WERI-Rb-1 (cell line): ENCODE results near the gene GON4L.
"Not testable (repeated sequence)": the region's sequence is repeated elsewhere in the genome, so short reads cannot be mapped to it uniquely, and the experiment has no call there.

ENCODE experiments used
- DNase-seq: peaks from one replicate; pipeline ENCODE4 v3.0.0-alpha.2; 2020
- H3K27ac ChIP-seq: fragments of 250-450 bp; sonication (Bioruptor Pico); 2 replicates; pipeline ENCODE4 v1.5.1; 2020; ENCODE audit warnings: mild to moderate bottlenecking, moderate library complexity
- H3K27me3 ChIP-seq: fragments of 250-450 bp; sonication (Bioruptor Pico); 2 replicates; pipeline ENCODE4 v1.5.1; 2021; ENCODE audit warnings: mild to moderate bottlenecking, low read depth, moderate library complexity; ENCODE audit not compliant: insufficient read depth, severe bottlenecking
- H3K36me3 ChIP-seq: fragments of 250-450 bp; sonication (Bioruptor Pico); 2 replicates; pipeline ENCODE4 v1.5.1; 2020; ENCODE audit warnings: mild to moderate bottlenecking, moderate library complexity
- H3K4me3 ChIP-seq: 2 replicates; pipeline ENCODE4 v1.5.1; 2011; ENCODE audit warnings: low read depth, mild to moderate bottlenecking, control low read depth, low read length
- H3K9me3 ChIP-seq: fragments of 250-450 bp; sonication (Bioruptor Pico); 2 replicates; pipeline ENCODE4 v1.5.1; 2021; ENCODE audit warnings: mild to moderate bottlenecking, moderate library complexity; ENCODE audit not compliant: severe bottlenecking
- CTCF ChIP-seq: IDR thresholded peaks from 2 replicates; pipeline ENCODE4 v1.5.1; 2011; ENCODE audit warnings: low read depth, mild to moderate bottlenecking, control low read depth, inconsistent platforms, low read length

The GON4L gene

DNA sequence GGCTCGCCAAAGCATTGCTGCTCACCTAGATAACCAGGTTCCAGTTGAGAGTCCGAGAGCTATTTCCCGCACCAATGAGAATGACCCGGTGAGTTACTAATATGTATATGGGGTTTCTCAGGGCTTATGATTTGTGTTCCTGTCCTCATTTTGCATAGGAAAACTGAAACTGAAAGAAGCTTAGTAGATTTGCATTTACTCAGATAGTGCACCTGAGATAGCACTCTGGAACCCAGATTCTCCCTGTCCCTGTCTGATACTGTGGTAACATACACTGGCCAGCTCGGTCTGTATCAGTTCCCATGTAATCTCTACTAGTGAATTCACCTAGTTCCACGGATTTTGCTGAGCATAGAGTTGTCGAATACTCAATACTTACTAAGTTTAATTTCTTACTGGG lies 140.0 kb downstream of the GON4L start:
- H3K9me3 ChIP-seq = no peaks in the 10 kb centered on the region
- no peak for TF ChIP-seq CTCF
- no peak overlapping the region for H3K4me3 ChIP-seq
- H3K27me3 ChIP-seq = no peaks in the 10 kb centered on the region
- no peak overlapping the region for H3K27ac ChIP-seq
- peaks cover 80% of the 10 kb centered on the region for H3K36me3 ChIP-seq
- DNase-seq = no peak

DNA sequence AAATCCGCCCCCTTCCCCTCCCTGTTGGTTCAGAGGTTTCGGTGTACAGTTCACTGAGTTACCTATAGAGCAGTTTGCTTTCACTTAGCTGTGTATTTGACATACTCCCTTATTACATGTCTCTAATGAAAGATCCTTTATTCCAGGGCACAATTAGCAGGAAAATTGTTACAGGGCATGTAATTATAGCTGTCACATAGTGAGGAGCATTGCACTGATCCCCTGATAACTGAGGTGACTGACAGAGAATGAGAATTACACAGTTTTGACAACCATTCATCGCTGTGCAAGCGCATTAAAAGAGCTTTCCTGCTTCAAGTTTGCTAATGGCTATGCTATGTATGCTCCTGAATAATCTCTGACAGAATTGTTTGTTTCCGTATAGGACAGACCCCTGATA lies 141.2 kb downstream of the GON4L start:
- H3K36me3 ChIP-seq = peaks cover 72% of the 10 kb centered on the region
- H3K27me3 ChIP-seq = no peaks in the 10 kb centered on the region
- no peak overlapping the region for H3K27ac ChIP-seq
- DNase-seq = no peak
- H3K9me3 ChIP-seq = no peaks in the 10 kb centered on the region
- no peak overlapping the region for H3K4me3 ChIP-seq
- no peak for TF ChIP-seq CTCF

GRCh38 chr1:155715056-155715455 lies 142.0 kb downstream of the GON4L start:
- H3K27me3 ChIP-seq, DNase-seq: not testable (repeated sequence)
- peaks cover 73% of the 10 kb centered on the region for H3K36me3 ChIP-seq

GRCh38 chr1:155713075-155713474 lies 143.9 kb downstream of the GON4L start:
- no peak overlapping the region for H3K27ac ChIP-seq
- no peaks in the 10 kb centered on the region for H3K27me3 ChIP-seq
- no peak for DNase-seq
- no peak overlapping the region for H3K4me3 ChIP-seq
- no peak for TF ChIP-seq CTCF
- H3K9me3 ChIP-seq = peaks cover 4% of the 10 kb centered on the region
- H3K36me3 ChIP-seq = peaks cover 69% of the 10 kb centered on the region

More at GRCh38 chr1:155715056-155715455, 142.0 kb downstream of the GON4L start:
- H3K27ac ChIP-seq, H3K9me3 ChIP-seq, H3K4me3 ChIP-seq: not testable (repeated sequence)

- H3K36me3 ChIP-seq = peaks cover 66% of the 10 kb centered on the region
- DNase-seq, H3K4me3 ChIP-seq, H3K9me3 ChIP-seq, H3K27ac ChIP-seq, H3K27me3 ChIP-seq: not testable (repeated sequence)
- 0 out of 2 replicates have a peak, but pooled peaks have one; percentile 22 for TF ChIP-seq CTCF
These were observed 144.4 kb downstream of the GON4L start for GRCh38 chr1:155712636-155713035.

- peaks cover 58% of the 10 kb centered on the region for H3K36me3 ChIP-seq
- H3K27me3 ChIP-seq, DNase-seq, H3K4me3 ChIP-seq, H3K9me3 ChIP-seq: not testable (repeated sequence)
- peak overlapping the region; percentile 45 for H3K27ac ChIP-seq
These were observed 145.6 kb downstream of the GON4L start for GRCh38 chr1:155711457-155711856.

GRCh38 chr1:155709391-155709790 lies 147.6 kb downstream of the GON4L start:
- Histone ChIP-seq H3K4me3 (no peak overlapping the region), H3K36me3 (peaks cover 47% of the 10 kb centered on the region), H3K27ac (no peak overlapping the region; the same call in 1 of the 2 replicates), H3K27me3 (no peaks in the 10 kb centered on the region), H3K9me3 (peaks cover 4% of the 10 kb centered on the region)
- no peak for DNase-seq
- TF ChIP-seq CTCF = no peak
